Measurements from ENCODE around the gene TMEM214.
A peak's percentile ranks its signal among the peaks of the same experiment; 100 is the strongest.

TMEM214 gene

DNA sequence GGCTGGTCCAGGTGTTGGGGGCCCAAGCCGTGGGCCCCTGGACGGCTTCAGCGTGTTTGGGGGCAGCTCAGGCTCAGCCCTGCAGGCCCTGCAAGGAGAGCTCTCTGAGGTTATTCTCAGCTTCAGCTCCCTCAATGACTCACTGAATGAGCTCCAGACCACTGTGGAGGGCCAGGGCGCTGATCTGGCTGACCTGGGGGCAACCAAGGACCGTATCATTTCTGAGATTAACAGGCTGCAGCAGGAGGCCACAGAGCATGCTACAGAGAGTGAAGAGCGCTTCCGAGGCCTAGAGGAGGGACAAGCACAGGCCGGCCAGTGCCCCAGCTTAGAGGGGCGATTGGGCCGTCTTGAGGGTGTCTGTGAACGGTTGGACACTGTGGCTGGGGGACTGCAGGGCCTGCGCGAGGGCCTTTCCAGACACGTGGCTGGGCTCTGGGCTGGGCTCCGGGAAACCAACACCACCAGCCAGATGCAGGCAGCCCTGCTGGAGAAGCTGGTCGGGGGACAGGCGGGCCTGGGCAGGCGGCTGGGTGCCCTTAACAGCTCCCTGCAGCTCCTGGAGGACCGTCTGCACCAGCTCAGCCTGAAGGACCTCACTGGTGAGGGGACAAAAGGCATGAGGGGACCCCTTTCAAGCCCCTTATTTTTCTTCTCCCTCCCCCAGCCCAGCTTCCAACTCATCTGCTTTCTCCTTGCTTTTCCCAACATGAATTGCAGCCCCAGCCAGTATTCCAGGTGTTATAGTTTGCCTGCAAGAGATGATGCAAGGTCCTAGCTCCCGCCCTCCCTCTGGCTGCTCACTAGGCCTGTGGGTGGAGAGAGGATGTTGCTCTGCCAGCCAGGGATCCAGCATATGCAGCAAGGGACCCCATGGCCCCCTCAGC lies 50.9 kb downstream of the TMEM214 start:
- no peak for DNase-seq (ENCODE audit: low read depth in 2 of 3, low spot score in 1 of 3)

DNA sequence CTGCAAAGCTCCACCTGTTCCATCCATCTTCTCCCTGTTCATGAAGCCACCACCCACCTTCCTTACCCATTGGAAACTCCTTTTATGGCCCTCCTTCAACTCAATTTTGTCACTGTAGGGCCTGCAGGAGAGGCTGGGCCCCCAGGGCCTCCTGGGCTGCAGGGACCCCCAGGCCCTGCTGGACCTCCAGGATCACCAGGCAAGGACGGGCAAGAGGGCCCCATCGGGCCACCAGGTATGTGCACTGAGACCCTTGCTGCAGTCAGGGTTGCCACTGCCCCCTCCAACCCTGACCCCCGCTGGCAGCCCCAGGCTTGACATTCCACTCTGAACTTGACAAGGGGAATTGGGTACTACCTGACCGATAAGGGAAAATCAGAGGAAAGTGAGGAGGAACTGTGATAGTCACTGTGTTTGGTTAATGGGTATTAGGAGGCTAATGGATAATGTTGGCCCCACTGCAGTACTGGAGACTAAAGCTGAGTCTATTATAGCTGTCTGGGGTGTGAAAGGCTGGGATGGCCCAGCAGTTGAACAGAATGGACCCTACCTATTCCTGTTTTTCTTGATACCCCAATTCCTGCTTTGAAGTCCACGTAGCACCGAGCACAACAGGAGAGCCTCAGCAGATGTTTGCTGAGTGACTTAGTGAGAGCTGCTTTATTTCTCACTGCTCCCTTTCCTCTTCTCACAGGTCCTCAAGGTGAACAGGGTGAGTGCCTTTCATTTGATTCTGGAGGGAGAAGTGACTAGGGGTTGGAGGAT lies 51.7 kb downstream of the TMEM214 start:
- no peak for DNase-seq (ENCODE audit: low read depth in 2 of 3, low spot score in 1 of 3)

DNA sequence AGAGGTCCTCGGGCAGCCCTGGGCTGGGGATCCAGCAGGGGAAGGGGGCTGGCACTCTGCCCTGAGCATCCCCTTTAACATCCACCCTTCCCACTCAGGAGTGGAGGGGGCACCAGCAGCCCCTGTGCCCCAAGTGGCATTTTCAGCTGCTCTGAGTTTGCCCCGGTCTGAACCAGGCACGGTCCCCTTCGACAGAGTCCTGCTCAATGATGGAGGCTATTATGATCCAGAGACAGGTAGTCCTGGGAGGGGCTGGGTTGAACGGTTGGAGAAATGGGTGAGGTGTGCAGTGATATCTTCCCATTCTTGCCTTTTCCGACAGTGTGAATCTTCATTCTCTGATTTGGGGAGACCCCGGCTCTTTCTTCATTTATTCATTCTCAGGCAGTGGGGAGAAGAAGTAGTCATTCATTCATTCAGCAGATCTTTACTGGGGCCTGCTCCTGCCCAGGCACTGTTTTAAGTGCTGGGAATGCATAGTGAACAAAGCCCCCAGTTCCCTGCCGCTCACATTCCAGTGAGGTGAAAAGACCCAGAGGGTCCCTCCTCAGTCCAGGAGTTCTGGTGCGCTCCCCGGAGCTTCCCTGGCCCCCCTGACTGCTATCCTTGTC lies 52.4 kb downstream of the TMEM214 start:
- DNase-seq (ENCODE audit: low read depth in 2 of 3, low spot score in 1 of 3) = no peak

DNA sequence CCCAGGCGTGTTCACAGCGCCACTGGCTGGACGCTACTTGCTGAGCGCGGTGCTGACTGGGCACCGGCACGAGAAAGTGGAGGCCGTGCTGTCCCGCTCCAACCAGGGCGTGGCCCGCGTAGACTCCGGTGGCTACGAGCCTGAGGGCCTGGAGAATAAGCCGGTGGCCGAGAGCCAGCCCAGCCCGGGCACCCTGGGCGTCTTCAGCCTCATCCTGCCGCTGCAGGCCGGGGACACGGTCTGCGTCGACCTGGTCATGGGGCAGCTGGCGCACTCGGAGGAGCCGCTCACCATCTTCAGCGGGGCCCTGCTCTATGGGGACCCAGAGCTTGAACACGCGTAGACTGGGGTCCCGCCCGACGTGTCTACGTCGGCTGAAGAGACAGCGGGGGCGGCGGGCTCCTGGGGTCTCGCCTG lies 52.9 kb downstream of the TMEM214 start:
- peak in 1 of 3 donors; percentile 32 for DNase-seq (ENCODE audit: low read depth in 2 of 3, low spot score in 1 of 3)

DNA sequence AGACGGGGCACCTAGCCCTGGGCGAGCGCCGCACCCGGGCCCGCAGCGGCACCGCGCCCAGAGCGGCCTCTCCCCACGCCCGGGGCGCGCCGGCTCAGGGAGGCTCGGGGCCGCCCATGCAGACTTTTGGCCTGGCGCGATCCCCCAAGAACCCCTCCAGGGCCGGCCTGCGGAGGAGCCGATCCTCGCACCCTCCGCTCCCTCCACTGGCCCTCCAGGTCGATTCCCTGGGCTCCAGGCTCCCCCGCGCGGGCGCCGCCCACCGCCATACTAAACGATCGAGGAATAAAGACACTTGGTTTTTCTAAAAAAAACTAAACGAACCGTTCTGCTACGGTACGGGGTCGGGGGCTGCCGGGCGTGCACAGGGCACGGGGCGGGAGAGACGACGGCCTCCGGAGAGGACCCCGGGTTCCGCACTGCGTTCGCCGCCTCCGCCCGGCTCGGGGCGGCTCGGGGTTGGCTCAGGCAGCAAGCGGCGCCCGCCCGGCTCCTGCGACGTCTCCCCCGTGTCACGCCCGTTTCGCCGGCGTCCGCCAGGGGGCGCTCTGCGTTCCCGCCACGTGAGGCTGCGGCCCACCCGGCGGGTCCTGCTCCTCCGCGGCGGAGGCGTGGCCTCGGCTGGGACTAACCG lies 53.4 kb downstream of the TMEM214 start:
- DNase-seq (ENCODE audit: low read depth in 2 of 3, low spot score in 1 of 3) = peak; percentile 96 to 97 (median 97)

DNA sequence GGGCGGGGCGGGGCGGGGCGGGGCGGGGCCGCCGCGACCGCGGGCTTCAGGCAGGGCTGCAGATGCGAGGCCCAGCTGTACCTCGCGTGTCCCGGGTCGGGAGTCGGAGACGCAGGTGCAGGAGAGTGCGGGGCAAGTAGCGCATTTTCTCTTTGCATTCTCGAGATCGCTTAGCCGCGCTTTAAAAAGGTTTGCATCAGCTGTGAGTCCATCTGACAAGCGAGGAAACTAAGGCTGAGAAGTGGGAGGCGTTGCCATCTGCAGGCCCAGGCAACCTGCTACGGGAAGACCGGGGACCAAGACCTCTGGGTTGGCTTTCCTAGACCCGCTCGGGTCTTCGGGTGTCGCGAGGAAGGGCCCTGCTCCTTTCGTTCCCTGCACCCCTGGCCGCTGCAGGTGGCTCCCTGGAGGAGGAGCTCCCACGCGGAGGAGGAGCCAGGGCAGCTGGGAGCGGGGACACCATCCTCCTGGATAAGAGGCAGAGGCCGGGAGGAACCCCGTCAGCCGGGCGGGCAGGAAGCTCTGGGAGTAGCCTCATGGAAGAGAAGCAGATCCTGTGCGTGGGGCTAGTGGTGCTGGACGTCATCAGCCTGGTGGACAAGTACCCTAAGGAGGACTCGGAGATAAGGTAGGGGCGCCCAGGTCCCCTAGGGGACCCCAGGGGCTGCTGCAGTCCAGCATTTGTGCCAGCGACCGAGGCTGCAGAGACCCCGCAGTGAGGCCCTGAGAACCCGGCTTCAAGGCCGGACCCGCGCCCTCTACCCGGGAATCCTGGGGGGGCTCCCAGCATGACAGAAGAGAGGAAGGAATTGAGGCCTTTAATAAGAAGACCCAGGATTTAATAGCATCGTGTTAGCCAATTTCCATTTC lies 54.2 kb downstream of the TMEM214 start, which contains the start of gene KHK:
KHK (plus strand) TSS at position 49 of the 870 bp plus-strand sequence; CDS start at position 537, 488 bp downstream.
- DNase-seq (ENCODE audit: low read depth in 2 of 3, low spot score in 1 of 3) = peak in 1 of 3 donors; percentile 20

DNA sequence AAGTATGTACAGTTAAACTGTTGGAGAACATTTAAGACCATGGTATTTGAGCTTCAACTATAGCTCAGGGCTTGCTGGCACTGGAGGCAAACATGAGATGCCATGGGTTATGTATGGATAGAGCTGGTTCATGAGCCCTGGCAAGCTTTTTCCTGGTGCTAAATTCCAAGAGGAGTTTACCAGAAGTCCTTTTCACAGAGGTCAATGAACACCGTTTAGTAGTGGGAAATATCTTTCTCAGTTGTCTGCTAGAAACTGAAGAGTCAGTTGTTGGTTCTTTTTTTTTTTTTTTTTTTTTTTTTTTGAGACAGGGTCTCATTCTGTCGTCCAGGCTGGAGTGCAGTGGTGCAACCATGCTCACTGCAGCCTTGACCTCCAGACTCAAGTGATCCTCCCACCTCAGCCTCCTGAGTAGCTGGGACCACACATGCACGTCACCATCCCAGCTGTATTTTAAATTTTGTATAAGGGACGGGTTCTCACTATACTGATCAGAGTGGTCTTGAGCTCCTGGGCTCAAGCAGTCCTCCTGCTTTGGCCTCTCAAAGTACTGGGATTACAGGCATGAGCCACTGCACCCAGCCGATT lies 55.2 kb downstream of the TMEM214 start:
- DNase-seq (ENCODE audit: low read depth in 2 of 3, low spot score in 1 of 3) = no peak

DNA sequence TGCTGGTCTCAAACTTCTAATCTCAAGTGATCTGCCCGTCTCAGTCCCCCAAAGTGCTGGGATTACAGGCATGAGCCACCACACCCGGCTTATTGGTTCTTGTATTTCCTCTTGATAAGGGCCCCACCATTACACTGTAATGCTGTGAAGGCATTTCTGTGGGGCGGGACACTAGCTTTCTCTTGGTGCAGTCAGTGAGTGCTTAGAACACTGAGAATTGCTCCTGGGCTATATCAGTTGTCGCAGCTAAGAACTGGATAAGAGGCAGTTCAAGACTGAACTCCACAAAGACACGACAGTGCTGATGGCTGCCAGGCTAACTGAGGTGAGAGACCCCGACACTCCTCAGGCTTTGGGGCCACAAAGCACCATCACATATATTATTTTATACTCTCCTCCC lies 55.9 kb downstream of the TMEM214 start:
- DNase-seq (ENCODE audit: low read depth in 2 of 3, low spot score in 1 of 3) = no peak

DNA sequence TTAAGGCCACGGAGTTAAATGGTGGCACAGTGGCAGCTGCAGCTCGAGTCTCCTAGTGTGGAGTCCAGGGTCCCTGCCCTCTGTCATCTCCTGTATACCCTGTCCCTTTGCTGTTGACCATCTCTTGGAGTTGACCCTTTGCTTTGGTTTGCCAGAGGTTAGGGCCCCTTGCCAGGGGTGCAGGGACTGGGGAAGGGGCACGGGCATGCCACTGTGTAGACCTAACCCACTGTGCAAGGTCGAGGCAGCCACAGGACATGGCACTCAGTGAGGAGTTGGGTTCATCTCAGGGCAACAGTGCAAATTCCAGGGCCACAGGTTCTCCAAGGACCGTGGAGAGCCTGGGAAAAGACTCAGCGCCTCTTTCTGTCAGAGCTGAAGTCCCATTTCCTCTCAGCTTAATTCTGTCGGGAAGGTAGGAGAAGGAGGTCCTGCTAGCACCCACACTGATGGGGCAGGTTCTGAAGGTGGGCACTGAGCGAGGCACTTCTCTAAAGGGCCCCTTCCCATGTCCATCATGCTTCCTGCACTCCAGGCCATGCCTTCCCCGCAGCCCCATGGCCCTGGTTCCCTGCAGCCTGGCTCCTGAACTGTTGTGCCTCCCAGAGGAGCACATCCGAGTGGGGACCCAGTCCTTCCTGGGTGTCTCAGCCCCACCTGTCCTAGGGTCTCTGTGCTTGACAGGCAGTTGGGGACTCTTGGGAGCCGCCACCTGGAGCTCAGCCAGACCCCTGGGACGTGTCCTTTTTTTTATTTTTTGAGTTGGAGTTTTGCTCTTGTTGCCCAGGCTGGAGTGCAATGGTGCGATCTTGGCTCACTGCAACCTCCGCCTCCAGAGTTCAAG lies 56.6 kb downstream of the TMEM214 start:
- DNase-seq (ENCODE audit: low read depth in 2 of 3, low spot score in 1 of 3) = no peak
